ENCODE data around the gene HES4.

- no peak for TF ChIP-seq CTCF (conservative IDR thresholded peaks at IDR 0.05 in 1 of 2, IDR thresholded peaks at IDR 0.05 in 1 of 2; ENCODE audit: low read depth in 1 of 2, low read length in 2 of 2)
- TF ChIP-seq EZH2 (IDR thresholded peaks at IDR 0.05; ENCODE audit: low read length, missing control alignments): no peak
Measured at GRCh38 chr1:1045129-1045528, 45.2 kb upstream of the HES4 start.

Data from fibroblast of lung (primary cell).